Left renal cortex interstitium (tissue), 4 donors: ENCODE data around the gene ASGR1. TPM values are rescaled to one million over a fixed set of nuclear protein-coding genes. Genes with fewer than 3 reads are reported as not detected.

Experiments used
- DNase-seq, 4 donors: peaks; one replicate each; pipeline ENCODE4 v3.0.0-alpha.2; 2013; ENCODE audit warnings: low read depth in 4 of 4, low spot score in 2 of 4, missing footprints in 1 of 4
- polyA plus RNA-seq, 4 donors: library from polyadenylated mRNA; unstranded; fragments of 120-200 nt; gene quantifications; one replicate each; pipeline ENCODE4 v1.2.1, GENCODE V29; 2013; ENCODE audit not compliant: insufficient read length in 4 of 4

Gene ASGR1, protein sequence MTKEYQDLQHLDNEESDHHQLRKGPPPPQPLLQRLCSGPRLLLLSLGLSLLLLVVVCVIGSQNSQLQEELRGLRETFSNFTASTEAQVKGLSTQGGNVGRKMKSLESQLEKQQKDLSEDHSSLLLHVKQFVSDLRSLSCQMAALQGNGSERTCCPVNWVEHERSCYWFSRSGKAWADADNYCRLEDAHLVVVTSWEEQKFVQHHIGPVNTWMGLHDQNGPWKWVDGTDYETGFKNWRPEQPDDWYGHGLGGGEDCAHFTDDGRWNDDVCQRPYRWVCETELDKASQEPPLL
- 10 to 100 TPM in 1 of 4 donors, 1 to 10 TPM in 3; 6.3 to 10.1 (median 8.3) TPM for polyA plus RNA-seq

DNA sequence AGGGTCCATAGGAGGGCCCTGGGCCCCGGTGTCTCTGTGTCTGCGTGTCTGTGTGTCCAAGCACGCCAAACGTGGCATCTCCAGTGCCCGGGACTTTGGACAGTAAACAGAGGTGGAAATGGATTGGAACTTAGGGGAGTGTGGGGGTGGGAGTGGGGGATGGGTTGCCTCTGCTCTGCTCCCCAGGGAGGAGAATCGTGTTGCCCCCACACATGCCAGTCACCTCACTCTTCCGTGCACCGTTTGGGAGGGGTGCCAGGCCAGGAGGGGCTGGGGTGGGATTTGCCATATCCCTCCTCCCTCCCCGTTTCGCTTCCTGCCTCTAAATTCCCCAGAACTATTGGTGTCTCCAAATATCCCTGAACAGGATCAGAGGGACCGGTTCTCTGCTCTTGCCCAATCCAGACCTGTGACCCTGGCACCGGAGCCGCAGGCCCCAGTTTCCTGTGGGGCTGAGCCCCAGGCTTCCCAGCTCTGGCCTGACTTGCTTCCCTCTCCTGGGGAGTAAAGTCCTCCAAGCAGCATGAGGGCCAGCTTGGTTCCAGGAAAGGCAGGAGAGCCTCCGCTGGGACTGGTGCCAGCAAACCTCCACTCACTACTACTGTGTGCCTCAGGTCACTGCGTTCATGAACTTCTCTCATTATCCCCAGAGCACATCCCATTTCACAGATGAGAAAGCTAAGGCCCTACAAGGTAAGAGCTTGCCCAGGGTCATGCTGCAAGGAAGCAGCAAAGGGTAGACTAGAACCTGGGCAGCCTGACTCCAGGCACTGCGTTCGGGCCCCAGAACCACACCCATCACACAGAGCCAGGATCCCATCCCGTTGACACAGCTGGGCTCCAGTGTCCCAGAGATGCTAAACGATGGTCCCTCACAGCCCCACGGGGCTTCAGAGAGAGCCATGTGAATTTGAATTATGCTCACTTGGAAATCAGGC lies at the start of gene ASGR1:
TSS of gene ASGR1 (minus strand) at position 54 of the 938 bp plus-strand sequence. CDS start 807 bp downstream, outside the sequence.
- no peak for DNase-seq

DNA sequence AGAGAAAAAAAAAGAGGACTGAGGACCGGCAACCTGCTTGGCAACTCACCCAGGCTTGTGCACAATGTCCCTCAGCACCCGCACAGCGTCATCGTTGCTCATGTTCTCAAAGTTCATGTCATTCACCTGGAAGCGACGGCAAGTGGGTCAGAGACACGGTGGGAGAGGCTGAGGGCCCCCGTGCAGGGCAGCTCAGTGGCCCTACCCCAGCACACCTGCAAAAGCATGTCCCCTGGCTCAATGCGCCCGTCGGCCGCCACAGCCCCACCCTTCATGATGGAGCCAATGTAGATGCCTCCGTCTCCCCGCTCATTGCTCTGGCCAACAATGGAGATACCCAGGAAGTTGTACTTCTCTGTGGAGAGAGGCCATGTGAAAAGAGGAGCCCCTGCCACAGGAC lies 49.8 kb upstream of the ASGR1 start:
- DNase-seq = no peak

DNA sequence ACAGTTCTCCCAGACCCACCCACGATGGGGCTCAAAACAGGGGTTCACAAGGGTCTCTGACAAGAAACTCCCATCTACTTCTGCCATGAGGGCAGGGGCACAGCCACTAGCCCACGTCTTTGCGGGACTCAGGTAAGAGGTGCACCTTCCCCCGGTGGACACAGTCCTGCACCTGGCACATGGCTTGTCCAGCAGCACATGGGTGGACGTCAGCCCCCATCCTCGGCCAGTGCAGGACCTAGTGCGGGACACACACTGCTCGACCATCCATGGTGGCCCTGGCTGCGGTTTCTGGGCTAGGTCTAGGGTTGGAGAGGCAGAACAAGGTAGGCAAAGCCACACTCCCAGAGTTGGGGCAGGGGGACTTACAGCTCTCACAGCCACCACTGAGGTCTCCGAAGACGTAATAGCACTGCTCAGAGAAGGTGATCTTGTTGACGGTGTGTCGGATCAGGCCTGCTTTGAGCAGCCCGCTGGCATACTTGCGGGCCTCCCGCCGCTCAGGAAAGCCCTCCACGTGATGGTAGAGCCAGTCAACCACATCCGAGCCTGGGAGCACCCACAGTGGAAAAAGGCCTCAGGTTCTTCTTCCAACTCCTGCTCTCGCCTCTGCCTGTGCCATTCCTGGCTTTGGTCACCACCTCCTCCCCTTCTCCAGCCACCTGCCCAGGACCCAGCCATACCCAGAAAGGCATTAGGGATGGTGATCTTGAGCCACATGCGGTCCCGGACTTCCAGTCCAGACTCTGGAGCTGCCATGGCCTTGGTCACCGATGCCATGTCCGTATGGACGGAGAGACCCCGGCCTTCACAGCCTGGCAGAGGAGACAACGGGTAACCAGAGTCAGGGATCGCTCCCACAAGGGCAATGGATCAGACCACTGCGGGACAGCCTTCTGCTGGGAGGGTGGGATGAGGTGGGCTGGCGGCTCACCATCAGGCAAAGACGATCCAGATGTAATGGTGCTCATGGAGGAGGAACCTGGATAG lies 47.8 kb upstream of the ASGR1 start:
- no peak for DNase-seq

DNA sequence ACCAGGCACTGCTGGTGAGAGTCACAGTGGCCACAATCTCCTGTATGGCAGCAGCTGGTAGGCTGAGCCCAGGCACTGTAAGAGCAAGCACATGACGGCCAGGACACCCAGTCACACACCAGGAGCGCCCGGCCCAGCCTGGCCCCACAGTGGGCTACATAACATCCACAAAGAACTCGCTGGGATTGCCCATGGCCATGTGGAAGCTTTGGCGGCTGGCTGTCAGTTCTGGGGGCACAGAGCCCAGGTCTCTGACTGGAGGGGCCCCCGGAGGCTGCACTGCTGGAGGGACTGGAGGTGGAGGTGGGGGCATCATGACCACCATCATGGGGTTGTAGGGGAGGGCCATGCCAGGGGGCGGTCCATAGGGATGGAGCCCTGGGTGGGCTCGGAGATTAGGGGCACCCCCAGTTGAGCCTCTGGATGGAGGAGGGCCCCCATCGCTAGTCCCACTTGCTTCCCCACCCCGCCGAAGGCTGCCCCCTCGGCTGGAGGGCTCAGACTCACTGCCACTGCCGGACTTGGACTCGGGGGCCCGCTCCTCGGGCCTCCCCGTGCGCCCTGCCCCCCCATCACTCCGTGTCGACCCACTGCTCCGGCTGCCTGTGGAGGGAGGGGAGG lies 46.7 kb upstream of the ASGR1 start:
- DNase-seq = no peak

DNA sequence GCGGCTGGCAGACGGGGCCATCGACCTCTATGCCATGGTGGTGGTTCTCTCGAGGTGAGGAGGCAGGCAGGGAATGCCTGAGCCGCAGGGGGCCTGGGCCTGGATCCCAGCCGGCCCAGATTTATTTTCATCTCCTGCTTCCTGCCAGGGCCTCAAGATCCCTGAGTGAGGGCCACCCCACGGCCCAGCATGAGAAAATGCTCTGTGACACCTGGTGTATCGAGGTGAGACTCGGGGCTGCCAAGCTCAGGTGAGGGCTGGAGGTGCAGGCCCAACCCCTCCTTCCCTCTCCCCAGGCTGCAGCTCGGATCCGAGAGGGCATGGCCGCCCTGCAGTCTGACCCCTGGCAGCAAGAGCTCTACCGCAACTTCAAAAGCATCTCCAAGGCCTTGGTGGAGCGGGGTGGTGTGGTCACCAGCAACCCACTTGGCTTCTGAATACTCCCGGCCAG lies 45.5 kb upstream of the ASGR1 start:
- DNase-seq = no peak

DNA sequence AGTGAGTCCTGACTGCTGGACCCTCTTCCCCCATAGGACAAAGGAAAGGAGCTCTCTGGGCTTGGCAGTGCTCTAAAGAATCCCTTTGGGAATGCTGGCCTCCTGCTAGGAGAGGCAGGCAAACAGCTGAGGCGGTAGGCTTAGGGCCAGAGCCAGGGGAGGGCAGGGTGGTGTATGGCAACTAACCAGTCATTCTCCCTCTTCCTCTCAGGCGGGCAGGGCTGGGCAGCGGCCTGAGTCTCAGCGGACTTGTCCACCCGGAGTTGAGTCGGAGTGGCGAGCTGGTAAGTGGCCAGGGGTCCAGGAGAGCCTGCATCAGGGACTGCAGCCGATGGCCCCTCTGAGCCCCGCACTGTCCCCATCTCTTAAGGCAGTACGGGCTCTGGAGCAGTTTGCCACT lies 44.9 kb upstream of the ASGR1 start:
- DNase-seq = no peak

DNA sequence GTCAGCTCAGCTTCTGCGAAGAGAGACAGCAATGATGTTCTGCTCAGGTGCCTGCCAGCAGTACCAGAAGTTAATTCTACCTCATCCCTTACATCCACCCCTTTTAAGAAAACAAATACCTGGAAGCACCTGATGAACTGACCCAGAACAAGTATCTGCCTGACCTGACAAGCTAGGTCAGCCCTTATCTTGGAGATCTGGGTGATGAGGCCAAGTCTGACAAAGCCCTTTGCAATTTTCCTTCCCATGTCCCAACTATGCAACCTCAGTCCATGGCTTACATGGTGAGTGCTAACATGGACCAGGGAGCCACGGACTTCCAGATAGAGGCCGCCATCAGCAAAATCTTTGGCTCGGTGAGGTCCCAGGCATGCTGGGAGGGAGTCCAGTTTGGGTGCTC lies 44.2 kb upstream of the ASGR1 start:
- DNase-seq = no peak

DNA sequence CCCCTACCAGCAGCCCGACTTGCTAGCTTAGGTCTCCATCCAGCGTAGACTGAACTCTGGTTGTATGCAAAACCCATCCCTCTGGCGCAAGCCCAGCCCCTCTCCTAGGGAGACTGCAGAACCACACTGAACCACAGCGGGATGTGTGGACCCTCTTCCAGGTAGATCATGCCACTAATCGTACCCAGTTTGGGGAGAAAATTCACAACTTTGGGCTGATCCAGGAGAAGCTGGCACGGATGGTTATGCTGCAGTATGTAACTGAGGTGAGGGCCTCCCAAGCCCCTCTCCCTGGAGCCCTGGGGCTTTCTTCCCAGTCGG lies 43.8 kb upstream of the ASGR1 start:
- no peak for DNase-seq

DNA sequence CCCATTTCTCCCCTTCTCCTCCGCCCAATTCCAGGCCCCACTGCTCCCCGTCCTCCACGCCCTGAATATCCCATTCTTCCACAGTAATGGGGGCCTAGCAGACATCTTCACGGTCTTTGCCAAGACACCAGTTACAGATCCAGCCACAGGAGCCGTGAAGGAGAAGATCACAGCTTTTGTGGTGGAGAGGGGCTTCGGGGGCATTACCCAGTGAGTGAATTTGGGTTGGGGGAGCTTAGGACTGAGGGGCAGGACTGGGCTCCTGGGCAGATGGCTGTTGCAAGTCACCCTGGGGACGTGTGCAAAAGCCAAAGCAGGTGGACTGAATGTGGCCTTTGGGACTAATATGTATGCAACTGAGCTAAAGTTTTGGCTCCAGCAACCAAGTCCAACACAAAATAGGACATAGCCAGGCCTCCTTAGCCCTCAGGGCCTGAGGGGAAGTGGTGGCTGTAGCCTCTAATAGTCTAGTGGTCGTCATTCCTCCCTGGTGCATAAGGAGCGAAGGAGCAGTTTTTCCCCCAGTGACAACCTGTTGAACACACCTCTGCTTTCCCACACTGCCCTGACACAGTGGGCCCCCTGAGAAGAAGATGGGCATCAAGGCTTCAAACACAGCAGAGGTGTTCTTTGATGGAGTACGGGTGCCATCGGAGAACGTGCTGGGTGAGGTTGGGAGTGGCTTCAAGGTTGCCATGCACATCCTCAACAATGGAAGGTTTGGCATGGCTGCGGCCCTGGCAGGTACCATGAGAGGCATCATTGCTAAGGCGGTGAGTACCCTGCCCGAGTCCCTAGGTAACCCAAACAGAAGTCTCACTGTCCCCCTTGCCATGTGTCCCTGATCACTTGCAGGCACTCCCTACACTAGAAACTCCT lies 43.2 kb upstream of the ASGR1 start:
- no peak for DNase-seq

DNA sequence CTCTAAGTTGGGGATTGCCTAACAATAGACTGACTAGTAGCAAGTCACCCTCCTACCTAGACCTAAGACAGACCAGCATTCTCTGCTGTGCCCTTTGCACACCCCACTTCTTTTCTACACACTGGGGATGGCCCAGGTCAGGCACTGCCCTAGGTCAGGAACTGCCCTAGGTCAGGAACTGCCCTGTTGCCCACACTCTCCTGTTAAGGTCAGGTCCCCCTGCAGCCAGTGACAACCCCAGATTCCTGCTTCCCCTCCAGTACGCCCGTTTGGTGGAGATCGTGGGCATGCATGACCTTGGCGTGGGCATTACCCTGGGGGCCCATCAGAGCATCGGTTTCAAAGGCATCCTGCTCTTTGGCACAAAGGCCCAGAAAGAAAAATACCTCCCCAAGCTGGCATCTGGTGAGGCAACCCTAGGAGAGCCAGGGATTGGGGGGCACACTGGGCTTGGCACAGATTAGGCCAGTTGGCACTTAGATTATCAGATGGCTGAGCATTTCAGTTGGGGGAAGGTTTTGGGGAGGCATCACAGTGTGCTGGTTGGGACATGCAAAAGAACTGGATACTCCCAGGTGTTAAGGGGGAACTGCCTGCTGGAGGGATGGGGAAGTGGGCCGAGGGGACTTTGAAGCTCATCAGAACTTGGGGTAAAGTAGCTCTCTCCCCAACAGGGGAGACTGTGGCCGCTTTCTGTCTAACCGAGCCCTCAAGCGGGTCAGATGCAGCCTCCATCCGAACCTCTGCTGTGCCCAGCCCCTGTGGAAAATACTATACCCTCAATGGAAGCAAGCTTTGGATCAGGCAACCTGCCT lies 42.3 kb upstream of the ASGR1 start:
- no peak for DNase-seq

DNA sequence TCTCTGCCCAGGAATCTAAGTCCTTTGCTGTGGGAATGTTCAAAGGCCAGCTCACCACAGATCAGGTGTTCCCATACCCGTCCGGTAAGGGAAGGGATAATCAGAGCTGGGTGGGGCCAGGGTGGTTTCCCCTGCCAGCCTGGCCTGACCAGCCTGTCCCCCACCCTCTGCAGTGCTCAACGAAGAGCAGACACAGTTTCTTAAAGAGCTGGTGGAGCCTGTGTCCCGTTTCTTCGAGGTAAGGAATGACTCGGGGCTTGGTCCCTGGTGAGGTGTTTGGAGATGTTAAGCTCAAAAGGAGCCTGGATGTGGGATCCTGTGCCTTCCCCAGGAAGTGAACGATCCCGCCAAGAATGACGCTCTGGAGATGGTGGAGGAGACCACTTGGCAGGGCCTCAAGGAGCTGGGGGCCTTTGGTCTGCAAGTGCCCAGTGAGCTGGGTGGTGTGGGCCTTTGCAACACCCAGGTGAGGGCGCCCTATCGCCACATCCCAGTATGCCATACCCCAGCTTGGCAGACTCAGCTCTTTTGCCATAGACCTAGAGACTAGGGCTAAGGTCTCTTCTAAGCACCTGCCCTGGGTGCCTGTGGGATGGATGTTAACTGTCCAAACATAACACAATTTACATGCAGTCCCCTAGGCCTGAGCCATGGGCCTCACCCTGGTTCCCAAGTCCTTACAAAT lies 41.6 kb upstream of the ASGR1 start:
- no peak for DNase-seq

DNA sequence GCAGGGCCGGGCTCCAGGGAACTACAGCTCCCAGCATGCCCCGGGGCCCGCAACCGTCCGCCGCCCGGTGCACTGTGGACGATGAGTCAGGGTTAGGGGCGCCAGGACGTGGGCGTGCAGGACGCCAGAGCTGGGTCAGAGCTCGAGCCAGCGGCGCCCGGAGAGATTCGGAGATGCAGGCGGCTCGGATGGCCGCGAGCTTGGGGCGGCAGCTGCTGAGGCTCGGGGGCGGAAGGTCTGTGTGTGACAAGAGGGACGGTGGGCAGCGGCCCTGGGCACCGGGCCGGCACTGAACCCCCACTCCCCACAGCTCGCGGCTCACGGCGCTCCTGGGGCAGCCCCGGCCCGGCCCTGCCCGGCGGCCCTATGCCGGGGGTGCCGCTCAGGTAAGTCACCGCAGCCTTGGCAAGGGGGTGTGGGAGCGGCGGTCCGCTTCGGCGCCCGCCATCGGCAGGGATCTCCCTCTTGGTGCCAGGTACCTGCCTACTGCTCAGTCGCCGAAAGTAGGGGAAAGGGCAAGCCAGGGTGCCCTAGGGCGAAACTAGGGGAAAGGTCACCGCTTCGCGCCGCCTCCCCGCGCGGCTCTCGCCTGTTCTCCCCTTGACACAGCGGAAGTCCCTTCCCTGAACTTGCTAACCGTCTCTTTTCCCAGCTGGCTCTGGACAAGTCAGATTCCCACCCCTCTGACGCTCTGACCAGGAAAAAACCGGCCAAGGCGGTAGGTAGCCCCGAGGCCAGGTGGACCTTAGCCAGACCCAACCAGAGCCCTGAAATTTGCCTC lies 40.8 kb upstream of the ASGR1 start, which contains the start of the genes ACADVL and DLG4:
TSS of gene ACADVL (plus strand) at position 127 of the 781 bp plus-strand sequence. CDS start at position 174, 47 bp downstream.
TSS of gene DLG4 (minus strand) at position 25 of the 781 bp plus-strand sequence.
- no peak for DNase-seq

DNA sequence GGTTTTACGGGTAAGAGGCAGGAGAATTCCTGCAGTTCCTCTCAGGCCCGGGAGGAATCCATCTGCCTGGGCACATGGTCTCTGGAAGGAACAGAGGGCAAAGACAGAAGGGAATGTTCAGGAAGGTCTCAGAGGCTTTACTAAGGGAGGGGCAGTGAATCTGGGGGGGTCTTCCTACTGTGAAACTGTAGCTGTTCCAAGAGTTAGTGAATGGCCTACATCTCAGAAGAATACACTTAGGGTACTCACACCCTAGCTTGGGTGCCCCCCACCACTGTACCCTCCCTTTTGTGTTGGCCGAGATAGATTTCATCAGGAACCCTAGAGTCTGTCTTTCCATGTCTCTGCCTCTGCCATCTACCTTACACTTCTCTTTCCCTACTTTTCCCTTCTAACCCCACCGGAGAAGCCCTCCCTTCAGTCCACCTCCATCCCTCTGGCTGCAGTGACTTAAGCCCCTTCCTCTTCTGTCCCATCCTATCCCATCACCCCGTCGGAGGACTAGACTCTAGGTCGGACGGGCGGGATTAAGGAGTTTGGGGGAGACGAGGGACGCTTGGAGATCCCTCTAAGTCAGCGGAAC lies 40.1 kb upstream of the ASGR1 start:
- DNase-seq = no peak

DNA sequence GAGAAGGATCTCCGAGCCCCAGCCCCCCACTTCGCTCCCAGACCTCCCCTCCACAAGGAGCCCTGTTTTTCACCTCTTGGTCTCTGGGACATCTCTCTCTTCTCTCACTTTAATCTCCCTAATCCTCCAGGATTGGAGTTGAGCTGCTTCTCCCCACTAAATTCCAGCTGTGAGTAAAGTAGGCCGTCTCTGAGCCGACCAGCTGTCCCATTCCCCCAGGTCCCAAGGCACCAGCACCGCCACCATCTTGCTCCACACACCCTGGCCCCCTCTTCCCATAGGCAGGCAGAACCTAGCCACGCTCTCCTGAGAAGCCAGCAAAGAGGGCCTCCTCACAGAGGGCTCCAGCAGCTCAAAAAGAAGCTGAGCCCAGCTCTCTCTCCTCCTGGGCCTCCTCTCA lies 39.6 kb upstream of the ASGR1 start:
- no peak for DNase-seq

DNA sequence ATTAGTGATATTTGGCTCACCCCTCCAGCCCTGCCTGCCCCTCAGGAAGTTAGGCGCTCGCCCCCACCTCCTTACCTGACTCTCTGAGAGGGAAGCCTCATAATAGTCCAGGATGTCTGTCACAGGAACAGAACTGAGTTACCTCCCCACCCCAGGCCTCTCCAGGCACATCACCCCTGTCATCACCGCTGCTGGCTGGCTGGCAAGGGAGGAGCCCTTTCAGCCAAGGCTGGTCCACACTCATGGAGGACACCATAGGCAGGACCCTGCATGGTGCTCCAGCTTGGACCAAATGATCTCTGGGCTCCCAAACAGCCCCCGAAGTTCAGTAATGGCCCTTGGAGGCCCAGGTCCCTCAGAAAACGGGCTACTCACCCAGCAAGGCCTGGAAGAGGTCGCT lies 39.0 kb upstream of the ASGR1 start:
- DNase-seq = no peak
